Measurements from ENCODE around the gene N4BP3. TPM values are rescaled to one million over a fixed set of nuclear protein-coding genes. Genes with fewer than 3 reads are reported as not detected.

N4BP3 gene
- total RNA-seq, 1 experiment from 2014 or later: 0.33 TPM

DNA sequence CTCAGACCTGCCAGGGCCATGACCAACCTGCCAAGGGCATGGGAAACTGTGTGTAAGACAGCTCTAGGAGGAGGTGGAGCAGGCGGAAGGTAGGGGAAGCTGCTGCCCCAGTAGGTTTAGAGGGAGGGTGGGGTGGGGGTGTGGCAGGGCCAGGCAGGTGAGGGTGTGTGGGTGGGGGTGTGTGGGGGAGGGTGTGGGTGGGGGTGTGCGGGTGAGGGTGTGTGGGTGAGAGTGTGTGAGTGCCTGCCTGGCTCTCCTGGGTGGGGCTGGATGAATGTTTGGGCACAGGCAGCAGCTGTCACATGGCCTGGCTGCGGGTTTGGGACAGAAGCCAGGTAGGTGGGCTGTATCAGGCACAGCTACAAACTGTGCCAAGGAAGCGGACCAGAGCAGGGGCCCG is 8.8 kb upstream of the N4BP3 start:
- BruUV-seq (replicated peaks): no TSS peak
- no peak overlapping the region for H3K4me3 Mint-ChIP-seq (ENCODE audit: unreplicated experiment)
- POLR2A ChIA-PET: interaction anchor here (0.6 to 1.5 kb wide), 4 partner anchors 15 to 78 kb away, joined by 3 to 4 read pairs (median 3); no protein-coding TSS in a partner anchor
- CTCF ChIA-PET: interaction anchor here (0.6 to 8.7 kb wide), 3 partner anchors 15 to 28 kb away, joined by 4 to 55 read pairs (median 4); no protein-coding TSS in a partner anchor
- H3K9me3 Mint-ChIP-seq (ENCODE audit: unreplicated experiment): no peaks in the 10 kb centered on the region
- peaks cover 27% of the 10 kb centered on the region for H3K4me1 Mint-ChIP-seq (ENCODE audit: insufficient read depth, unreplicated experiment)
- TF ChIP-seq CTCF (IDR thresholded peaks at IDR 0.05; ENCODE audit: unreplicated experiment): no peak
- no peaks in the 10 kb centered on the region for H3K27me3 Mint-ChIP-seq (ENCODE audit: insufficient read depth, unreplicated experiment)
- no peaks in the 10 kb centered on the region for H3K36me3 Mint-ChIP-seq (ENCODE audit: insufficient read depth, unreplicated experiment)
- intact Hi-C loops (cut with micrococcal nuclease): no loop called here
- peak; percentile 46 for DNase-seq (ENCODE audit: unreplicated experiment)
- peak overlapping the region; percentile 61 for H3K27ac Mint-ChIP-seq (ENCODE audit: low read depth, unreplicated experiment)

GRCh38 chr5:178106086-178106485 is 7.2 kb upstream of the N4BP3 start:
- H3K9me3 Mint-ChIP-seq (ENCODE audit: unreplicated experiment): no peaks in the 10 kb centered on the region
- BruUV-seq (replicated peaks): no TSS peak
- H3K4me1 Mint-ChIP-seq (ENCODE audit: insufficient read depth, unreplicated experiment): peaks cover 27% of the 10 kb centered on the region
- H3K36me3 Mint-ChIP-seq (ENCODE audit: insufficient read depth, unreplicated experiment): no peaks in the 10 kb centered on the region
- DNase-seq (ENCODE audit: unreplicated experiment): no peak
- intact Hi-C loops (cut with micrococcal nuclease): no loop called here
- ChIA-PET CTCF (interaction anchor here (0.6 to 8.7 kb wide), 5 partner anchors 15 to 472 kb away, joined by 3 to 55 read pairs (median 4); no protein-coding TSS in a partner anchor), POLR2A (interaction anchor here (0.6 to 1.9 kb wide), 2 partner anchors 28 to 1691 kb away, joined by 3 to 4 read pairs; no protein-coding TSS in a partner anchor)
- H3K4me3 Mint-ChIP-seq (ENCODE audit: unreplicated experiment): no peak overlapping the region
- no peak for TF ChIP-seq CTCF (IDR thresholded peaks at IDR 0.05; ENCODE audit: unreplicated experiment)
- H3K27ac Mint-ChIP-seq (ENCODE audit: low read depth, unreplicated experiment): no peak overlapping the region
- no peaks in the 10 kb centered on the region for H3K27me3 Mint-ChIP-seq (ENCODE audit: insufficient read depth, unreplicated experiment)

DNA sequence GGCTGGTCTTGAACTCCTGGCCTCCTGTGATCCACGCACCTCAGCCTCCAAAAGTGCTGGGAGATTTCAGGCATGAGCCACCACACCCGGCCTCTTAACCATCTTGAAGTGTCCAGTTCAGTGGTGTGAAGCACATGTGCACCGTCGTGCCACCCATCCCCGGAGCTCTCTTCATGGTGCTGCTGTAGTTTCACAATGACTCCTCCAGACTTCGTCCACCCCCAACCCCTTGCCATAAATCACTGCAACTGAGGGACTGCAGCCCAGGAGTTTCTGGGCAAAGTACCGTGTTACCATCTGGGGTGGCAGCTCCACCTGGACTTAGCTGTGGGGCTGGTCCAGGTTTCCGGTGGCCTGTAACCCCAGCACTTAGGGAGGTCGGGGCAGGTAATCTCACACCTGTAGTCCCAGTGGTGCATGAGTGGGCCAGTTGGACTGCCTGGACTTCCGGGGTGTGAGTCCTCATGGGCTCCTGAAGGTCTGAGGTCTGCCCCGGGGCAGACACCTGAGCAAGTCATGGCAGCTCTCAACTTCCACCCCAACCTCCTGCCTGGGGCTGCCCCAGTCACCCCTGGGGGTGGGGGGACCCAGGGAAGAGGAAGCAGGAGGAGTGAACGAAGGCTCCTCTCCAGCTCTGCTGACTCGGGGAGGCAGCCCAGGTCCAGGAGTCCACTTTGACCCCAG is 6.6 kb upstream of the N4BP3 start:
- TF ChIP-seq CTCF (IDR thresholded peaks at IDR 0.05; ENCODE audit: unreplicated experiment): no peak
- Mint-ChIP-seq H3K4me1 (ENCODE audit: insufficient read depth, unreplicated experiment) (peaks cover 27% of the 10 kb centered on the region), H3K9me3 (ENCODE audit: unreplicated experiment) (no peaks in the 10 kb centered on the region), H3K27ac (ENCODE audit: low read depth, unreplicated experiment) (no peak overlapping the region), H3K27me3 (ENCODE audit: insufficient read depth, unreplicated experiment) (no peaks in the 10 kb centered on the region), H3K36me3 (ENCODE audit: insufficient read depth, unreplicated experiment) (no peaks in the 10 kb centered on the region), H3K4me3 (ENCODE audit: unreplicated experiment) (no peak overlapping the region)
- CTCF ChIA-PET: interaction anchor here (0.6 to 8.7 kb wide), 6 partner anchors 16 to 472 kb away, joined by 3 to 55 read pairs (median 4); no protein-coding TSS in a partner anchor
- peak; percentile 74 for DNase-seq (ENCODE audit: unreplicated experiment)
- POLR2A ChIA-PET: interaction anchor here (1.2 to 1.9 kb wide), 2 partner anchors 29 to 31 kb away, joined by 3 to 4 read pairs; no protein-coding TSS in a partner anchor
- intact Hi-C loops (cut with micrococcal nuclease): no loop called here
- BruUV-seq (replicated peaks): no TSS peak

- TF ChIP-seq CTCF (IDR thresholded peaks at IDR 0.05; ENCODE audit: unreplicated experiment): no peak
- ChIA-PET POLR2A (interaction anchor here (0.8 to 1.2 kb wide), 2 partner anchors 30 to 38 kb away, joined by 3 read pairs; no protein-coding TSS in a partner anchor), CTCF (interaction anchor here (0.6 to 8.7 kb wide), 6 partner anchors 12 to 89 kb away, joined by 3 to 55 read pairs (median 3); no protein-coding TSS in a partner anchor)
- Mint-ChIP-seq H3K9me3 (ENCODE audit: unreplicated experiment) (no peaks in the 10 kb centered on the region), H3K27ac (ENCODE audit: low read depth, unreplicated experiment) (no peak overlapping the region), H3K27me3 (ENCODE audit: insufficient read depth, unreplicated experiment) (no peaks in the 10 kb centered on the region), H3K4me3 (ENCODE audit: unreplicated experiment) (peak overlapping the region; percentile 9), H3K36me3 (ENCODE audit: insufficient read depth, unreplicated experiment) (no peaks in the 10 kb centered on the region), H3K4me1 (ENCODE audit: insufficient read depth, unreplicated experiment) (peaks cover 27% of the 10 kb centered on the region)
- intact Hi-C loops (cut with micrococcal nuclease): no loop called here
- no TSS peak for BruUV-seq (replicated peaks)
- no peak for DNase-seq (ENCODE audit: unreplicated experiment)
Measured at GRCh38 chr5:178107756-178108310, 5.5 kb upstream of the N4BP3 start.
